DMS153 treated with DMSO at 0.1 percent for 48 hours (cell line): ENCODE data around the gene THOP1.
"Not testable (repeated sequence)": the region's sequence is repeated elsewhere in the genome, so short reads cannot be mapped to it uniquely, and the experiment has no call there.

ENCODE experiments used
- DNase-seq: peaks from one replicate; lab custom pipeline; 2025; ENCODE audit not compliant: unreplicated experiment; lab: John Stamatoyannopoulos, UW

The THOP1 gene

DNA sequence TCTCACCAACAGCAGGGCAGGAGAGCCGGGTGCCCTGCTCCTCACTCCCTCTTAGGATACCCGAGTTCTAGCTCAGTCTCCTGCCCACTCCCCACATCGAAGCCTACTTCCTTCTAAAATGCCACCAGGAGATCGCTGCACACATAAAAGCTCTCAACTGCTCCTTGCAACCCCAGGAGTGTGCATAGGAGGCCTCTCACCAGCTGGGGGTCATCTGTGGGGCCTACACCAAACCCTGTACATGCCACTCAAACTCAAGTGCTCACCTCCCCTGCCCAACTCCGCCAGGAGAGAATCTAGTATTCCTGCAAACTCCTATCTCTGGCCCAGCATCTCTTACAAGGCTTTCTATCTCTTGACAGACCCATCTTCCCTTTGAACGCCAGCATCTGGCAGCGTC, 5.0 kb upstream of the THOP1 start:
- no peak for DNase-seq

GRCh38 chr19:2782329-2782935, 2.9 kb upstream of the THOP1 start:
- no peak for DNase-seq

GRCh38 chr19:2782936-2783780, 2.1 kb upstream of the THOP1 start, which contains the start of gene SGTA:
TSS of gene SGTA (minus strand) at chr19:2783273. CDS start at chr19:2769068, 14,205 bp downstream.
- peak; percentile 96 for DNase-seq

DNA sequence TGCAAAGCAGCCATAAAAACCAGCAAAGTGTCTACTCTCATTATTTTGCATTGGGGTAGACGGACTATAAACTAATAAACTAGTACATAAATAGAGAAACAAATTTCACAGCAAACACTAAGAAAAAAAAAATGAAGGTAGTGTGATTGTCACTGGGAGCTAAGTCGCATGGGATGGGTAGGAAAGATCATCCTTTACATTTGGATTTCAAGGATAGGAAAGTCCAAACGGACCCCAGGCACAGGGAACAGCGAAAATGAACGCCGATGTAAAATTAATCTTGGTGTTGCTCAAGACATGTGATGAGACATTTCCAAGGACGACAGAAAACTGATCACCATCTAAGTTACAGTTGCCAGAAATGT, 1.5 kb upstream of the THOP1 start:
- no peak for DNase-seq

- DNase-seq = no peak
Measured at GRCh38 chr19:2787115-2787514, 1.8 kb downstream of the THOP1 start.

DNA sequence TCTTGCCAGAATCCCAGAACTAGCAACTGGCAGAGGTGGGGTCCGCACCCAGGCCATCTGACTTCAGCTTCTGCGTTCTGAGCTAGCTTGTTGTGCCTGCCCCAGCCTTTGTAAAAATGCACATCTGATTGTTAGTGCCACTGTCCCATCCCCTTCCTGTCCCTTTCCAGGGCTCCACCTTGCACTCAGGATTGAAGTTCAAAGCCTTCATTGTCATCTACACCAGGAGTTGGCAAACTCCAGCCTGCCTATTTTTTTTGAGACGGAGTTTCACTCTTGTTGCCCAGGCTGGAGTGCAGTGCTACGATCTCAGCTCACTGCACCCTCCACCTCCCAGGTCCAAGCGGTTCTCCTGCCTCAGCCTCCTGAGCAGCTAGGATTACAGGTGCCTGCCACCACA, 2.9 kb downstream of the THOP1 start:
- DNase-seq = no peak

- DNase-seq = no peak
Measured at GRCh38 chr19:2790194-2790556, 4.9 kb downstream of the THOP1 start.

DNA sequence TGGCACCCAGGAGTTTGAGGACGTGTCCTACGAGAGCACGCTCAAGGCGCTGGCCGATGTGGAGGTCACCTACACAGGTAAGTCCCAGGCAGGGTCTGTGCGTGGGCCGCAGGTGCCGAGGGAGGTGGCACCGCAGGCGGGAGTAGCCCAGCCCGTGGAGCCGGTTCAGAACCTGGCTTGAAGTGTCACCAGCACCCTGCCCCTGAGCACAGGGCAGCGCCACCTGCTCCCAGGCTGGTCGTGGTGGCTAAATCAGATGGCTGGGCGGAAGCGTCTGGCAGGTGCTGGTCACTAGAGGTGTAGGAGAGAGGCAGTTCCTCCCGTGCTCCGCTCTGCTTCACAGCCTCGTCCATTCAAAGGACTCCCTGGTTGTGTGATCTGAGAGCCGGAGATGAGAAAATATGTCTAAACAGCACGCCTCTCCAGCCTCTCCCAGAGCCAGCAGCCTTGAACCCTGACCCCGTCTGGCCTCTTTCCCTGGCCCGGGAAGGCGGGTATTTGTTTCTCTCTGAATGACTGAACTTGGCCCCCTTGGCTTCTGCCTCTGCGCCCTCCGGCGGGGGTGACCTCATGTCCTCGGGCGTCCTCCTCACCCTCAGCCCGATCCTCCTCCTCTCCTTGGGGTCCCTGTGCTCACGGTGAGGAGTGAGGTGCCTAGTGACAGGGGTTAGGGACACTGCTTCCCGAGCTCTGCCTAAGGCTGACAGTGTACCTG, 5.4 kb downstream of the THOP1 start:
- DNase-seq = no peak

DNA sequence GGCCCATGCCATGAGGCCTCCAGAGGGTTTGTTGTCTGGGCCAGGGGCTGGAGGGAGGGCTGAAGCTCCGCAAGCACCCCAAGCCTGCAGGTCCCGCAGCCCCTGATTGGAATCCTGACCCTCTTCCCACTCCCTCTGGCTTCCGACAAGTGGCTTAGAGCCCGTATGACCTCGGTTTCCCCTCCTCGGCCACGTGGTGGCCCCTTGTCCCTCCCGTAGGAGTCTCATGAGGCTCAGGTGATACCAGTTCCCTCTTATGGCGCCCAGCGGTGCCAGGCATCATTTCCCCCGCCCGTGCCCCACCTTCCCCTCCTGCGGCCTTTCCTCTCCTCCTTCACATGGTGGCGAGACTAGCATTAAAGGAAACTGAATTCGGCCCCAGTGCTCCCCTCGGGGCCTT, 6.1 kb downstream of the THOP1 start:
- no peak for DNase-seq

DNA sequence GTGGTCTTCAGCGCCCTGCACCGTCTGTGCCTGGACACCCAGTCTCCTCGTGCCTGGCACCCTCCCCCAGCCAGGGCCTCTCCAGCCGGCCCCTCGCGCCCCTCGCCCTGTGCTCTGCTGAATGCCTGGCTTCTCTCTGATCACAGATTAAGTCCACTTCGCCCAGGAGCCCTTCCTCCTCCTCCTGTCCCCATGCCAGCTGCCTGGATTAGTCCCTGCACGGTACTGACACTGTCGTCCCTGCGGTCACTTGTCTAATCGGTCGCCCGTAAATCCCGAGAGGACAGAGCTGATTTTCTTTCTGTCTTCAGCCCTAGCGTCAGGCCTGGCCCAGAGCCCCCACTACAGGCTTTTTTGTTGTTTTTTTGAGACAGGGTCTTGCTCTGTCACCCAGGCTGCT, 6.6 kb downstream of the THOP1 start:
- DNase-seq = no peak

GRCh38 chr19:2792666-2793065, 7.4 kb downstream of the THOP1 start:
- not testable (repeated sequence) for DNase-seq

DNA sequence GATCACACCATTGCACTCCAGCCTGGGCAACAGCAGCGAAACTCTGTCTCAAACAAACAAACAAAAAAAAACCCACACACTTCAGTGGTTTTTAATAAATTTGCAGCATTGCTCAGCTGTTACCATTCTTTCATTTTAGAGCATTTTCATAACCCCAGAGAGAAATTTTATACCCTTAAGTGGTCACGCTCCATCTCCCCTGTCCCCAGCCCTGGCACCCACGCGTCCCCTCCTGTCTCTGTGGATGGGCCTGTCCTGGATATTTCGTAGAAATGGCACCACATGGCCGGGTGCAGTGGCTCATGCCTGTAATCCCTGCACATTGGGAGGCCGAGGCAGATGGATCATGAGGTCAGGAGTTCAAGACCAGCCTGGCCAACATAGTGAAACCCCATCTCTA, 7.8 kb downstream of the THOP1 start:
- DNase-seq = no peak

DNA sequence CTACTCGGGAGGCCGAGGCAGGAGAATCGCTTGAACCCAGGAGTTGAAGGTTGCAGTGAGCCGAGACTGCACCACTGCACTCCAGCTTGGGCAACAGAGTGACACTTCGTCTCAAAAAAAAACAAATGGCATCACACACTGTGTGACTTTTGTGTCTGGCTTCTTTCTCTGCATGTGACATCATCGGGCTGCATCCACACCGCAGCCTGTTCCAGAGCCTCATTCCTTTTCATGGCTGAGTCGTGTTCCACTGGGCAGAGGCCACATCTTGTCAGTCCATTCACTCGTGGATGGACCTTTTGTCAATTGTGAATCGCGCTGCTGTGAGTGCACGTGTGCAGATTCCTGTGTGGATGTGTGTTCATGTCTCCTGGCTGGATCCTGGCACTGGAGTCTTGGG, 8.3 kb downstream of the THOP1 start:
- DNase-seq = no peak

DNA sequence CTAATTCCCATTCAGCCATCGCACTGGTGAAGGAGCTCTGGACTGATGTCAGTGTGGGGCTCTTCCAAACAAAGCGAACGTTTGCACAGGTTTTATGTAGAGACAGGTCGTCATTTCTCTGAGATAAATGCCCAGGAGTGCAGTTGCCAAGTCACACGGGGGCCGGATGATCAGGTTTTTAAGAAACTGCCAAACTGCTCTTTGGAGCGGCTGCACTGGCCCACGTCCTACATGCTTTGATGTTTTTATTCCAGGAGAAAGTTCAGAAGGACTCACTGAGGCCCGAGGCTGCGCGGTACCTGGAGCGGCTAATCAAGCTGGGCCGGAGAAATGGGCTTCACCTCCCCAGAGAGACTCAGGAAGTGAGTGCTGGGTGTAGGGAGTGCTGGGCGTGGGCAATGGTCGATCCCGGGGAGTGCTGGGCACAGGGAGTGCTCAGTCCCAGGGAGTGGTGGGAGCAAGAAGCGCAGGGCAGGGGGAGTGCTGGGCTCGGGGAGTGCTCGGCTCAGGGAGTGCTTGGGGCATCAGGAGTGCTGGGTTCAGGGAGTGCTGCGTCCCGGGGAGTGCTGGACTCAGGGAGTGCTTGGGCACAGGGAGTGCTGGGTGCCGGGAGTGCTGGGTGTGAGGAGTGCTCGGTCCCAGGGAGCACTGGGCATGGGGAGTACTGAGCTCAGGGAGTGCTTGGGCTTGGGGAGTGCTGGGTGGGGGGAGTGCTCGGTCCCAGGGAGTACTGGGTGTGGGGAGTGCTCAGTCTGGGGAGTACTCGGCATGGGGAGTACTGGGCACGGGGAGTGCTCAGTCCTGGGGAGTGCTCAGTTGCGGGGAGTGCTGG, 10.7 kb downstream of the THOP1 start:
- no peak for DNase-seq

DNA sequence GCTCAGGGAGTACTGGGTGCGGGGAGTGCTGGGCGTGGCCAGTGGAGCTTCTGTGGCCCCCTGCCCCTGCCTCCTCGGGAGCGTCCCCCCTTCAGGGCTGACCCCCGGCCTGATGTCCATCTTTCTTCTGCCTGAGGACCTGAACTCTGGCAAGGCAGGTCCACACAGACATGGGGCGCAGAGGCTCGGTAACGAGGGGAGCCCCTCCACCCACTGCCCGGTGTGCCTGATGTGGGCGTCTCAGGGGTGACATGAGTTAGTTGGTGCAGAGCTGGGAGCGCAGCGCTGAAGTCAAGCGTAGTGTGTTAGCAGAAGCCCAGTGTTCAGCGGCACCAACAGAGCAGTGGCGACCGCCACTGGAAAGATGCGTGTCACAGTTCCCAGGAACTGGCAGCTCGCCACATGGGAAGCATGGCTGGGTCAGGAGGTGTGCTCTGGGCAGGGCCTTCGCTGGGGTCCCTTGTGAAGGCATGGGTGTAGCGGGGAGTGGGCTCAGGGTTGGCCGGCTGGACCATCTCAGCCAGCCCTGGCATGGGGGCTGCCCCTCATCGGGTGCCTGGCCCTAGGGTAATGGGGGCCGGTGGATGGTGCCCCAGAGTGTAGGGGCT, 11.5 kb downstream of the THOP1 start:
- no peak for DNase-seq

DNA sequence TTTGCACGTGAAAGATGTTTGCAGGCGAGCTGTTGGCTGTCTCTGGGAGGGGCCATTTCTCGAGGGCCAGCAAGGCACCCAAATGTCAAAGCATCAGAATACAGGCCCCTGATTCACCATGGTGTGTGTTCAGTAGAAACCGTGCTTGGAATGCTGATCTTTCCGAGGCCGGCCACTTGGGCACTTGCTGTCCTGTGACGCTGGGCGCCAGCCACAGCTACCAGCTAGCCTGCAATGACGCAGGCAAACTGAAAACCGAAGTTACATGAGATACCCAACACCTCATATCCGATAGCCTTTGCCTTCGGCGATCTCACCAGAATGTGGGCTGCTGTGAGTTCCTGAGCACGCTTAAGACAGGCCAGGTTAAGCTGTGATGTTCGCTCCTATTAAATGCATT, 12.0 kb downstream of the THOP1 start:
- DNase-seq = no peak

DNA sequence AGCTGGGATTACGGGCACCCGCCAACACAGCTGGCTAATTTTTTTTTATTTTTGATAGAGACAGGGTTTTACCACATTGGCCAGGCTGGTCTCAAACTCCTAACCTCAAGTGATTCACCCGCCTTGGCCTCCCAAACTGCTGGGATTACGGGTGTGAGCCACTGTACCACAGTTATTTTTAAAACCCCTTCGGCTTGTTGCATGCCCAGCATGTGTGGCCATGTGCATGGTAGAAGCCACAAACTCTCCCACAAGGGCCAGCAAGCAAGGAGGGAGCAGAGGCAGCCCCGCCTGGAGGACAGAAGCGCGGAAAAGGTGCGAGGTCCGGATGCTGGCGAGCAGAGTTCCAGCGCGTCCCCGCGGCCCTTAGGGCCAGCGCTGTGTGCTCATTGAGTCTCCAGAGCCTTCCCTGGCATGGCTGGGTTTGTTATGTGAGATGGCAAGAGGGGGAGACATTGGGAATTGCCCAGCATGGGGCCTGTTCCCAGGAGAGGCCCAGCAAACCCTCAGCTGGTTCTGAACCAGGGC, 12.9 kb downstream of the THOP1 start:
- DNase-seq = no peak

DNA sequence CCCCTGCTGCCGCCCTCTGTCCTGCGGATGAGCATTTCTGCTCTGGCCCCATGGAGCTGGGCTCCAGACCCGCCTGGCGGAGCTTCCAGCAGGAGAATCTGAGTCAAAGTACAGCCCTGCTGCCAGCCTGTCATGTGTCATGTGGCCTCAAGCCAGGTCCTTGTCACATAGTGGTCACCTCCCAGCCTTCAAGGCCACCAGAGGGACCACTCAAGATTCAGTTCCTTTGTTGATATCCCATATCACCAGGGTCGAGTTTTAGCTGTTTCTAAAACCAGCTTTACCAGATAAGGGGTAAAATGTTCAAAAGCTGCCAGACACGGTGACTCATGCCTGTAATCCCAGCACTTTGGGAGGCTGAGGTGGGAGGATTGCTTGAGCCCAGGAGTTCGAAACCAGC, 13.4 kb downstream of the THOP1 start:
- DNase-seq = no peak

- no peak for DNase-seq
Measured at GRCh38 chr19:2799273-2800020, 14.1 kb downstream of the THOP1 start.

- DNase-seq = no peak
Measured at GRCh38 chr19:2800506-2800905, 15.2 kb downstream of the THOP1 start.
